B cell (primary cell): ENCODE results near the gene SERPINE2. TPM values are rescaled to one million over a fixed set of nuclear protein-coding genes. Genes with fewer than 3 reads are reported as not detected.

Source experiments
- ATAC-seq: fragments of 200-7000 bp; cut with Tn5 transposase; one replicate; pipeline ENCODE4 v1.10.0; 2021; ENCODE audit warnings: low read depth, mild to moderate bottlenecking, moderate number of reproducible peaks, moderate library complexity
- CTCF ChIA-PET: fragments of 350-600 bp; sonication (Branson Sonifier 250); formaldehyde crosslinking; loops from one replicate; lab custom pipeline; 2021; ENCODE audit warnings: antibody characterized with exemption, inconsistent platforms; lab: Charles Lee
- POLR2A ChIA-PET: fragments of 350-600 bp; sonication (Branson Sonifier 250); formaldehyde crosslinking; loops from one replicate; lab custom pipeline; 2021; ENCODE audit warnings: antibody characterized with exemption; lab: Charles Lee
- DNase-seq: peaks from one replicate; pipeline ENCODE4 v3.0.0; 2013
- H2AFZ ChIP-seq: 2 replicates; pipeline ENCODE4 v1.6.1; 2012; ENCODE audit warnings: mild to moderate bottlenecking, low read depth, low read length; ENCODE audit not compliant: insufficient read depth, poor library complexity, severe bottlenecking
- H3K27ac ChIP-seq, 2 donors: 1 replicate in 1 of 2; 2 replicates in 1 of 2; pipeline ENCODE4 v1.5.1; 2012 to 2013; ENCODE audit warnings: low read length in 2 of 2, mild to moderate bottlenecking in 2 of 2, moderate library complexity in 1 of 2
- H3K27me3 ChIP-seq, 4 experiments: fragments of 200-600 bp in 1 of 4; sonication (generic) in 1 of 4; replicated peaks in 1 of 4; 1 replicate in 2 of 4; 2 replicates in 2 of 4; pipeline versions ENCODE4 v1.6.1 to v1.7.0; 2013 to 2016; ENCODE audit warnings: low read length in 3 of 4, mild to moderate bottlenecking in 2 of 4, mixed read lengths in 1 of 4, moderate library complexity in 1 of 4; ENCODE audit not compliant: insufficient read depth in 4 of 4, control insufficient read depth in 3 of 4; ENCODE audit errors: control extremely low read depth in 1 of 4
- H3K36me3 ChIP-seq, 2 experiments: replicated peaks in 1 of 2; 1 replicate in 1 of 2; 2 replicates in 1 of 2; pipeline versions ENCODE4 v1.6.1 to v1.7.1; 2013; ENCODE audit warnings: low read length in 1 of 2; ENCODE audit not compliant: insufficient read depth in 2 of 2, control insufficient read depth in 1 of 2; ENCODE audit errors: control extremely low read depth in 1 of 2, extremely low read depth in 1 of 2
- H3K4me1 ChIP-seq, 2 donors: fragments of 200-600 bp in 1 of 2; sonication (generic) in 1 of 2; 1 replicate in 1 of 2; 2 replicates in 1 of 2; pipeline versions ENCODE4 v1.5.1 to v1.6.1; 2013 to 2017; ENCODE audit warnings: low read length in 2 of 2; ENCODE audit not compliant: control insufficient read depth in 2 of 2, insufficient read depth in 2 of 2
- H3K4me2 ChIP-seq: replicated peaks from 2 replicates; pipeline ENCODE3; 2012; ENCODE audit warnings: mild to moderate bottlenecking, low read depth, low read length; ENCODE audit not compliant: poor library complexity, severe bottlenecking
- H3K4me3 ChIP-seq, 5 experiments: fragments of 200-600 bp in 1 of 5; sonication (generic) in 1 of 5; 1 replicate in 3 of 5; 2 replicates in 2 of 5; pipeline versions ENCODE4 v1.5.1 to v1.7.0; 2011 to 2016; ENCODE audit warnings: low read length in 4 of 5, mild to moderate bottlenecking in 4 of 5, low read depth in 2 of 5, control low read depth in 1 of 5, moderate library complexity in 1 of 5; ENCODE audit not compliant: insufficient read depth in 1 of 5; ENCODE audit errors: control extremely low read depth in 1 of 5, extremely low read depth in 1 of 5
- H3K79me2 ChIP-seq: fragments of 200-600 bp; sonication (generic); one replicate; pipeline ENCODE4 v1.6.0; 2016; ENCODE audit warnings: low read length; ENCODE audit not compliant: control insufficient read depth, insufficient read depth
- H3K9ac ChIP-seq: fragments of 200-600 bp; sonication (generic); 2 replicates; pipeline ENCODE4 v1.6.1; 2017; ENCODE audit warnings: mild to moderate bottlenecking, low read length, moderate library complexity
- H3K9me3 ChIP-seq, 3 donors: one replicate each; pipeline versions ENCODE4 v1.6.1 to v1.7.1; 2013; ENCODE audit warnings: low read length in 2 of 3; ENCODE audit not compliant: control insufficient read depth in 2 of 3, insufficient read depth in 1 of 3; ENCODE audit errors: control extremely low read depth in 1 of 3
- H4K20me1 ChIP-seq: 2 replicates; pipeline ENCODE4 v1.6.0; 2012; ENCODE audit warnings: mild to moderate bottlenecking, low read length; ENCODE audit not compliant: insufficient read depth, control insufficient read depth, poor library complexity, severe bottlenecking
- H3K27ac Mint-ChIP-seq: one replicate; pipeline ENCODE4 v1.8.0; 2021; ENCODE audit warnings: mixed read lengths
- H3K27me3 Mint-ChIP-seq: one replicate; pipeline ENCODE4 v1.8.0; 2021; ENCODE audit warnings: mixed read lengths
- H3K4me1 Mint-ChIP-seq: one replicate; pipeline ENCODE4 v1.8.0; 2021; ENCODE audit warnings: mixed read lengths
- H3K4me3 Mint-ChIP-seq: one replicate; pipeline ENCODE4 v1.8.0; 2021; ENCODE audit warnings: mixed read lengths
- H3K9me3 Mint-ChIP-seq: one replicate; pipeline ENCODE4 v1.8.0; 2022; ENCODE audit warnings: mixed read lengths; ENCODE audit not compliant: insufficient read depth
- CTCF ChIP-seq: fragments of 200-600 bp; IDR thresholded peaks from one replicate; pipeline ENCODE4 v1.8.0; 2022; ENCODE audit warnings: antibody characterized with exemption, mild to moderate bottlenecking
- EZH2 ChIP-seq: IDR thresholded peaks from 2 replicates; pipeline ENCODE4 v1.6.1; 2012; ENCODE audit warnings: borderline replicate concordance, low read depth, mild to moderate bottlenecking, moderate library complexity, low read length; ENCODE audit not compliant: insufficient read depth, poor library complexity, severe bottlenecking
- WGBS: methylation state at CpG from one replicate; pipeline ENCODE4 v1.1.5; 2013; ENCODE audit warnings: missing lambda C conversion rate; ENCODE audit not compliant: insufficient coverage; 5-methylcytosine and 5-hydroxymethylcytosine counted together
- intact Hi-C: fragments of 100-400 bp; cut with micrococcal nuclease; formaldehyde crosslinking; loops from one replicate; pipeline ENCODE4 v1.10.0; 2022
- polyA plus RNA-seq: library from polyadenylated mRNA; depleted of rRNA; stranded (reverse); fragments of >200 nt; gene quantifications from 2 replicates; pipeline ENCODE4 v1.2.3, GENCODE V29; 2012
- total RNA-seq, 2 donors: library from RNA; stranded (reverse); fragments of 120-200 nt in 1 of 2; gene quantifications; 1 replicate in 1 of 2; 2 replicates in 1 of 2; pipeline versions ENCODE4 v1.2.3 to v1.2.4, GENCODE V29; 2013 to 2022

The SERPINE2 gene
- total and polyA plus RNA-seq, 2 donors (not counting 1 experiment from before 2014, with no cell fraction given) = 0.45 to 1.8 TPM

GRCh38 chr2:223928113-223929006 is 110.7 kb downstream of the SERPINE2 start:
- ChIA-PET POLR2A (no interaction called here), CTCF (interaction anchor here (1.7 kb wide), 1 partner anchor 11 kb away, joined by 4 read pairs; no protein-coding TSS in a partner anchor)
- Histone ChIP-seq H4K20me1 (peaks cover 15% of the 10 kb centered on the region), H3K4me1 (peaks cover 14 to 15% of the 10 kb centered on the region in 2 donors), H3K4me2 (no peak overlapping the region), H3K36me3 (no peaks in the 10 kb centered on the region), H3K79me2 (peaks cover 82% of the 10 kb centered on the region), H3K9ac (no peak overlapping the region), H3K4me3 (no peak overlapping the region), H3K27ac (no peak overlapping the region), H3K27me3 (no peaks in the 10 kb centered on the region), H3K9me3 (peaks cover 0 to 8% (median 5%) of the 10 kb centered on the region in 3 donors), H2AFZ (no peak overlapping the region)
- TF ChIP-seq EZH2 (no peak), CTCF (no peak)
- DNase-seq (no peak), ATAC-seq (no peak)
- Mint-ChIP-seq H3K27me3 (no peaks in the 10 kb centered on the region), H3K4me3 (no peak overlapping the region), H3K4me1 (peaks cover 46% of the 10 kb centered on the region), H3K27ac (peak overlapping the region; percentile 41), H3K9me3 (peaks cover 6% of the 10 kb centered on the region)
- 100% methylated on average over 4 of the region's 7 CpGs for WGBS
- intact Hi-C loops = no loop called here

GRCh38 chr2:223925106-223925505 is 114.0 kb downstream of the SERPINE2 start:
- TF ChIP-seq CTCF (no peak), EZH2 (no peak)
- ChIA-PET CTCF (interaction anchor here (0.7 kb wide), 1 partner anchor 90 kb away, joined by 4 read pairs; no protein-coding TSS in a partner anchor), POLR2A (no interaction called here)
- WGBS = no CpG with 5 or more reads among the region's 3 CpGs
- Histone ChIP-seq H3K27me3 (no peaks in the 10 kb centered on the region), H3K27ac (no peak overlapping the region), H3K9ac (no peak overlapping the region), H3K4me1 (peaks cover 6 to 7% of the 10 kb centered on the region in 2 donors), H3K4me3 (no peak overlapping the region), H3K36me3 (peaks cover 0 to 3% of the 10 kb centered on the region in 2 experiments), H3K79me2 (peaks cover 83% of the 10 kb centered on the region), H3K9me3 (peaks cover 0 to 8% (median 5%) of the 10 kb centered on the region in 3 donors), H4K20me1 (peaks cover 15% of the 10 kb centered on the region), H3K4me2 (no peak overlapping the region), H2AFZ (no peak overlapping the region)
- intact Hi-C loops = no loop called here
- Mint-ChIP-seq H3K27me3 (no peaks in the 10 kb centered on the region), H3K27ac (no peak overlapping the region), H3K4me3 (no peak overlapping the region), H3K9me3 (peaks cover 6% of the 10 kb centered on the region), H3K4me1 (peaks cover 39% of the 10 kb centered on the region)
- ATAC-seq (no peak), DNase-seq (no peak)
